C4-2B (cell line): ENCODE measurements around the gene STAT3.

Source experiments
- H3K27ac ChIP-seq: fragments of 450-650 bp; 2 replicates; pipeline ENCODE4 v1.5.1; 2017
- ZFX ChIP-seq: fragments of 450-650 bp; IDR thresholded peaks from 2 replicates; pipeline ENCODE4 v1.6.1; 2017
- TF ChIP-seq, protein P1 (sequence below): fragments of 450-650 bp; conservative IDR thresholded peaks from 2 replicates; pipeline ENCODE4 v1.5.1; 2017; ENCODE audit warnings: mild to moderate bottlenecking

The STAT3 gene

DNA sequence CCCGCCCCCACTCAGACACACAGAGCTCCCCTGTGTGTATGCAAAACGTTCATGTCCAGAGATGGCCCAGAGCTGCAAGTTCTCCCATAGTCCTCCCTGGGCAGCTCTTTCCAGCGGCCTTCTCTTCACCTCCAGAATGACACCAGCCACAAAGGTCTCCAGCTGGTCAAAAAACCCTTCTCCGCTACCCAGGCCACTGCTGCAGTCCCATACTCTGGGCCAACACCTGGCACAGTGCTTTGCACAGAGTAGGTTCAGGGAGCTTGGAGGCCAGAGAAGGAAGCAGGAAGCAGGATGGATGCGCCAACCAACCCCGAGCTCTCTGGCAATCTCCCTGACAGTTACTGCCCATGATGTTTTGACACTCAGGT lies 110.9 kb downstream of the STAT3 start:
- TF ChIP-seq, protein P1, sequence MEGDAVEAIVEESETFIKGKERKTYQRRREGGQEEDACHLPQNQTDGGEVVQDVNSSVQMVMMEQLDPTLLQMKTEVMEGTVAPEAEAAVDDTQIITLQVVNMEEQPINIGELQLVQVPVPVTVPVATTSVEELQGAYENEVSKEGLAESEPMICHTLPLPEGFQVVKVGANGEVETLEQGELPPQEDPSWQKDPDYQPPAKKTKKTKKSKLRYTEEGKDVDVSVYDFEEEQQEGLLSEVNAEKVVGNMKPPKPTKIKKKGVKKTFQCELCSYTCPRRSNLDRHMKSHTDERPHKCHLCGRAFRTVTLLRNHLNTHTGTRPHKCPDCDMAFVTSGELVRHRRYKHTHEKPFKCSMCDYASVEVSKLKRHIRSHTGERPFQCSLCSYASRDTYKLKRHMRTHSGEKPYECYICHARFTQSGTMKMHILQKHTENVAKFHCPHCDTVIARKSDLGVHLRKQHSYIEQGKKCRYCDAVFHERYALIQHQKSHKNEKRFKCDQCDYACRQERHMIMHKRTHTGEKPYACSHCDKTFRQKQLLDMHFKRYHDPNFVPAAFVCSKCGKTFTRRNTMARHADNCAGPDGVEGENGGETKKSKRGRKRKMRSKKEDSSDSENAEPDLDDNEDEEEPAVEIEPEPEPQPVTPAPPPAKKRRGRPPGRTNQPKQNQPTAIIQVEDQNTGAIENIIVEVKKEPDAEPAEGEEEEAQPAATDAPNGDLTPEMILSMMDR, result no peak
- TF ChIP-seq ZFX, result no peak
- H3K27ac ChIP-seq, result no peak overlapping the region; the same call in 1 of the 2 replicates

DNA sequence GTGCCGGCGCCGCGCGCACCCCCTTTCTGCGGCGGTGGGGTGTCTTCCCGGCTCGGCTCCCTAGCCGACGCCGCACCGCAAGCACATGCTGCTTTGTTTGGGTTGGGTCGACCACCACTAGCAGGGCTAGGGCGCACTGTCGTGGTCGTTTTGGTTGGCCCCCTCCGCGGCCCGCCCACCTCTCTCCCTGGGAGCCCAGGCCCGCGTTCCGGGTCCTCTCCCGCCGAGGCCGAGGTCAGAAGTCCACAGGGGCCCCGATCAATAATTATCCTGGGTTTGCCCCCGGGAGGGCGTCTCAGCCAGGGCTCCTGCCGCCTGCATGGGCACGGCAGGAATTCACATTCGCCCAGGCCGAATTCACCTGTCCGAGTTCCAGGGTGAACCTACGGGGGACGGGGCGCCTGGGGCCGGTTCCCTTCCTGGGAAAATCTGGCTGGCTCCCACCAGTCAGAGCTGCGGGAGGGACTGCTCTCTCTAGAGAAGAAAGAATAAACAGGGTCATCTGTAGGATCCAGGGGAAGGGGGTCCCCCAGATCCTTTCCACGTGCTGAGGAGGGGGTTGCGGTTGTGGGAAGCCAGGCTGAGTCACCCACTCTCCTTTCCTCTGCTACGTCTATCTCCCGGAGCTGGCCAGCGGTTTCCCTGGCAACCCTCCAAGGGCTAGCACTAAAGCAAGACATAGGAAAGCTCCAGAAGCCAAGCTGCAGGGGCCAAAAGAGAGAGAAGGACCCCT lies 111.5 kb downstream of the STAT3 start:
- TF ChIP-seq ZFX, result no peak
- TF ChIP-seq, protein P1, result no peak
- H3K27ac ChIP-seq, result peak overlapping the region; percentile 81

DNA sequence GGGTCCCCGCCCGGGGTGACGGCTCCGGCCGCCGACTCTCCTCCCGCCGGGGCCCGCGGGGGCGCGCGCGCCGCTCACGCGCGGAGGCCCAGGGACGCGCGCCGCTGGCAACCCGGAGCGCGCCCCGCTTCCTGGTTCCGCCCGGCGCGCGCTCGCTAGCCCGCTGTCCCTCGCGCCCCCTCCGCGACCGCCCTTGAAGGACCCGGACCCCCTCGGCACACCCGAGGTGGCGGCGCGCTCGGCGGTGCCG lies 112.0 kb downstream of the STAT3 start, which contains the start of gene STAT5B:
TSS of gene STAT5B (minus strand) at position 33 of the 250 bp plus-strand sequence. CDS start 44,264 bp downstream, outside the sequence.
- TF ChIP-seq ZFX, result peak; percentile 70; the same call in 1 of the 2 replicates
- TF ChIP-seq, protein P1, result no peak
- peak within 1 kb of the TSS; percentile 81 for H3K27ac ChIP-seq

DNA sequence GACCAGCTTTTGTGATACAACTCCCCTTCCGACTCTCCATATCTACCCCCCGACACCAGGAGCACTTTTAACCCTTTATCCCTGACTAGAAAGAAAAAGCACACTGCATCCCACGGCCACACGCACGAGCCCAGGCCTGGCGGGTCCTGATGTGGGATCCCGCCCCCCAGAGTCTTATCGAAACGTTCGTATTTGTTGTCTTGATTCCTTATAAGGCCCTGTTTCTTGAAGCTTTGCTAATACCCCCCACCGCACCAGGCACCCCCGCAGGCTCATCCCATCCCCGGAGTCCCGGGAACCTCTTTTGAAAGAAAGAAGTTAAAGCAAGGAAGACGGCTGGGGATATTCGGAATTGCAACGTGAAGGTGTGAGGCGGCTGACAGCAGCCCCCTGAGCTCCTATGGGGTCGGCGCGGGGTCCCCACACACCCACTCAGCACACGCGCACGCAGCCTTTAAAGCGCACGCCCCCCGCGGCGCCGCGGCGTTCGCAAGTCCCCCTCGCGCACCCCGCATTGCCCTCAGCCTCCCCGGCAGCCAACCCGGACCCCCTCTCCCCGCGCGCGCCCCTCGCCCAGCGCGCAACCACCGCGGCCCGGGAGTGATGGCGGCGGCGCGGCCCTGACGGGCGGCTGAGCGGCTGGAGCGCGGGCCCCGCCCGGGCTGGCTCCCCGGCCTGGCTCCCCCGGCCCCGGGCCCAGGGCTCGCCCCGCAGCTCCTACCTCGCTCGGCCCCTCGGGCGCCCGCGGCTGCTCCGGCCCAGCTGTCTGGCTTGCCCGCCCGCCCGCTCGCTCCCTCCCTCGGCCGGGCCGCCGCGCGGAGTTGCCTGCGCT lies 112.5 kb downstream of the STAT3 start:
- peak; percentile 94 for TF ChIP-seq ZFX
- TF ChIP-seq, protein P1, result no peak
- H3K27ac ChIP-seq, result peak overlapping the region; percentile 81

DNA sequence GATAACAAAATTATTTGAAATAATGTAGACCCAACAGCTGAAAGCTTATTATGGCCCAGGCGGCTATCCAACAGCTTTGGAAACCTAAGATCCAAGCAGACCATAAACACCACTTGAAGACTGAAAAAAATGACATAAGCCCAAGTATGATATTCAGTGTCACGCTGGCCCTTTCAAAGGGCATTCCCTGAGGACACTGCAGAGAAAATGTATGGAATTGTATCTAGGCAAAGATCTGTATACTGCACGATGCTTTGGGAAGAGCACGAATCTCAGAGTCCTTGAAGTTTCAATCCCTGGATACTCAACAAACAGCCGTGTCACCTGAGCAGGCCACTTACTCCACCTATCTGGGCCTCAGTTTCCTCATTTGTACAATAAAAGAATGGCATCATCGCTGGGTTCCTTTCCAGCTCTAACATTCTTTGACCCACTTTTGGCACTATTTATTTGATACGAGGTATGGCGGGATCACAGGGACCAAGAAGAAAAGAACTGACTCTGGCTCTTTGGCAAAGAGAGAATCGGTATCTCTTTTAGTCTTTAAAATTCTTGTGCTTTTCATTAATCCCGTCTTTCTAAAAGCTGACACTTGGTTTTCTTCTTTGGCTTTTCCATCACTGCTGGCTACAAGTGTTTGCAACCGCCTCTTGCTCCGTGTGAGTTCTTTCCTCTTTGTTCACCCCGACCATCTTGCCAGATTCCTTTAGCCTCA lies 113.3 kb downstream of the STAT3 start:
- H3K27ac ChIP-seq, result peak overlapping the region; percentile 81
- TF ChIP-seq, protein P1, result no peak
- no peak for TF ChIP-seq ZFX

DNA sequence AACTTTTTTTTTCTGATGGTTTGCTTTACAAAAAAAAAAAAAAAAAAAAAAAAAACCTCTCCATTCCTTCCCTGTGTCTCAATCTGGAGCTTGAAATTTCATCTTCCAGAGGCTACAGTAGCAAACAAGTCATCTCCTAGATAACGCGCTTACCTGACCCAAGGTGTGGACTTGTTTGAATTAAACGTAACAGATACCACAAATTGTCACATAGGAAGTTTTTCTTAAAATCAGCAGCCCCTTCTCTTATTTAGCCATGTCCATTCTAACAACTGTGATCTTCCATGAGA lies 114.0 kb downstream of the STAT3 start:
- TF ChIP-seq, protein P1, result no peak
- TF ChIP-seq ZFX, result no peak
- H3K27ac ChIP-seq, result no peak overlapping the region
